ENCODE measurements around the gene NUP133.
A peak's percentile ranks its signal among the peaks of the same experiment; 100 is the strongest.

Gene NUP133

GRCh38 chr1:229507951-229508822 is at the start of gene NUP133:
NUP133 (minus strand) TSS chr1:229508341; CDS start chr1:229508249, 92 bp downstream.
- peak within 1 kb of the TSS; percentile 98 for H3K27ac Mint-ChIP-seq
- H3K4me3 Mint-ChIP-seq = peak within 1 kb of the TSS; percentile 92 to 93
- peak; percentile 95 for DNase-seq
- H3K4me1 Mint-ChIP-seq = peaks cover 11 to 13% of the 10 kb centered on the region in 2 donors
- peaks cover 0 to 4% of the 10 kb centered on the region in 2 donors for H3K27me3 Mint-ChIP-seq
- H3K36me3 Mint-ChIP-seq = peaks cover 2 to 6% of the 10 kb centered on the region in 2 donors
- ATAC-seq (replicated peaks) = peak; percentile 96
- no peaks in the 10 kb centered on the region for H3K9me3 Mint-ChIP-seq

GRCh38 chr1:229557200-229557850 is 49.2 kb upstream of the NUP133 start:
- H3K9me3 Mint-ChIP-seq = no peaks in the 10 kb centered on the region
- DNase-seq (no peak), ATAC-seq (replicated peaks) (no peak)
- H3K4me3 Mint-ChIP-seq = peak overlapping the region; percentile 85 to 93
- peaks cover 8 to 23% of the 10 kb centered on the region in 2 donors for H3K36me3 Mint-ChIP-seq
- H3K27me3 Mint-ChIP-seq = no peaks in the 10 kb centered on the region
- H3K4me1 Mint-ChIP-seq = peaks cover 32 to 61% of the 10 kb centered on the region in 2 donors
- peak overlapping the region; percentile 87 for H3K27ac Mint-ChIP-seq

GRCh38 chr1:229554886-229555621 is 46.9 kb upstream of the NUP133 start:
- Mint-ChIP-seq H3K4me3 (no peak overlapping the region), H3K27me3 (no peaks in the 10 kb centered on the region), H3K9me3 (no peaks in the 10 kb centered on the region), H3K27ac (no peak overlapping the region), H3K4me1 (peaks cover 38 to 68% of the 10 kb centered on the region in 2 donors), H3K36me3 (peaks cover 8 to 23% of the 10 kb centered on the region in 2 donors)
- DNase-seq (no peak), ATAC-seq (replicated peaks) (no peak)

GRCh38 chr1:229553621-229554130 is 45.5 kb upstream of the NUP133 start:
- H3K4me3 Mint-ChIP-seq = no peak overlapping the region
- DNase-seq (no peak), ATAC-seq (replicated peaks) (no peak)
- peaks cover 32 to 59% of the 10 kb centered on the region in 2 donors for H3K4me1 Mint-ChIP-seq
- peaks cover 14 to 29% of the 10 kb centered on the region in 2 donors for H3K36me3 Mint-ChIP-seq
- no peaks in the 10 kb centered on the region for H3K27me3 Mint-ChIP-seq
- H3K9me3 Mint-ChIP-seq = no peaks in the 10 kb centered on the region
- no peak overlapping the region for H3K27ac Mint-ChIP-seq

GRCh38 chr1:229552732-229553131 is 44.6 kb upstream of the NUP133 start:
- Mint-ChIP-seq H3K9me3 (no peaks in the 10 kb centered on the region), H3K36me3 (peaks cover 17 to 33% of the 10 kb centered on the region in 2 donors), H3K4me1 (peaks cover 32 to 57% of the 10 kb centered on the region in 2 donors), H3K27ac (peak overlapping the region; percentile 52), H3K4me3 (no peak overlapping the region), H3K27me3 (no peaks in the 10 kb centered on the region)
- ATAC-seq (replicated peaks) (no peak), DNase-seq (no peak)

GRCh38 chr1:229550812-229551567 is 42.8 kb upstream of the NUP133 start:
- no peaks in the 10 kb centered on the region for H3K9me3 Mint-ChIP-seq
- H3K27me3 Mint-ChIP-seq = no peaks in the 10 kb centered on the region
- H3K27ac Mint-ChIP-seq = no peak overlapping the region
- peaks cover 26 to 29% of the 10 kb centered on the region in 2 donors for H3K36me3 Mint-ChIP-seq
- H3K4me1 Mint-ChIP-seq = peaks cover 23 to 40% of the 10 kb centered on the region in 2 donors
- ATAC-seq (replicated peaks) (no peak), DNase-seq (no peak)
- H3K4me3 Mint-ChIP-seq = no peak overlapping the region

- no peak for DNase-seq
- Mint-ChIP-seq H3K4me3 (no peak overlapping the region), H3K36me3 (peaks cover 32 to 42% of the 10 kb centered on the region in 2 donors), H3K4me1 (peaks cover 16 to 33% of the 10 kb centered on the region in 2 donors), H3K9me3 (peaks cover 0 to 4% of the 10 kb centered on the region in 2 donors), H3K27ac (peak overlapping the region; percentile 70), H3K27me3 (no peaks in the 10 kb centered on the region)
- no peak for ATAC-seq (replicated peaks)
Measured at GRCh38 chr1:229547542-229547941, 39.4 kb upstream of the NUP133 start.

GRCh38 chr1:229544587-229544986 is 36.4 kb upstream of the NUP133 start:
- Mint-ChIP-seq H3K4me3 (no peak overlapping the region), H3K9me3 (peaks cover 0 to 5% of the 10 kb centered on the region in 2 donors), H3K27me3 (no peaks in the 10 kb centered on the region), H3K27ac (no peak overlapping the region), H3K36me3 (peaks cover 43 to 57% of the 10 kb centered on the region in 2 donors), H3K4me1 (peaks cover 15 to 30% of the 10 kb centered on the region in 2 donors)
- ATAC-seq (replicated peaks) = no peak
- DNase-seq = no peak

- Mint-ChIP-seq H3K4me1 (peaks cover 14 to 28% of the 10 kb centered on the region in 2 donors), H3K36me3 (peaks cover 58 to 75% of the 10 kb centered on the region in 2 donors), H3K9me3 (peaks cover 0 to 4% of the 10 kb centered on the region in 2 donors), H3K27me3 (no peaks in the 10 kb centered on the region), H3K4me3 (no peak overlapping the region), H3K27ac (no peak overlapping the region)
- DNase-seq (no peak), ATAC-seq (replicated peaks) (no peak)
Measured at GRCh38 chr1:229539863-229540506, 31.8 kb upstream of the NUP133 start.

- Mint-ChIP-seq H3K4me3 (no peak overlapping the region), H3K9me3 (peaks cover 0 to 3% of the 10 kb centered on the region in 2 donors), H3K4me1 (peaks cover 10 to 23% of the 10 kb centered on the region in 2 donors), H3K27me3 (no peaks in the 10 kb centered on the region), H3K36me3 (peaks cover 57 to 70% of the 10 kb centered on the region in 2 donors), H3K27ac (no peak overlapping the region)
- no peak for DNase-seq
- no peak for ATAC-seq (replicated peaks)
Measured at GRCh38 chr1:229538945-229539344, 30.8 kb upstream of the NUP133 start.

- DNase-seq (no peak), ATAC-seq (replicated peaks) (no peak)
- Mint-ChIP-seq H3K9me3 (peaks cover 0 to 3% of the 10 kb centered on the region in 2 donors), H3K27ac (no peak overlapping the region), H3K4me1 (peaks cover 7 to 14% of the 10 kb centered on the region in 2 donors), H3K27me3 (no peaks in the 10 kb centered on the region), H3K4me3 (no peak overlapping the region), H3K36me3 (peaks cover 62 to 68% of the 10 kb centered on the region in 2 donors)
Measured at GRCh38 chr1:229537894-229538293, 29.8 kb upstream of the NUP133 start.

GRCh38 chr1:229536982-229537381 is 28.8 kb upstream of the NUP133 start:
- Mint-ChIP-seq H3K27me3 (no peaks in the 10 kb centered on the region), H3K4me3 (no peak overlapping the region), H3K27ac (no peak overlapping the region), H3K4me1 (peaks cover under 1 to 5% of the 10 kb centered on the region in 2 donors), H3K9me3 (no peaks in the 10 kb centered on the region), H3K36me3 (peaks cover 54 to 59% of the 10 kb centered on the region in 2 donors)
- no peak for DNase-seq
- no peak for ATAC-seq (replicated peaks)

GRCh38 chr1:229535230-229535629 is 27.1 kb upstream of the NUP133 start:
- Mint-ChIP-seq H3K9me3 (no peaks in the 10 kb centered on the region), H3K27ac (no peak overlapping the region), H3K4me3 (no peak overlapping the region), H3K27me3 (no peaks in the 10 kb centered on the region), H3K36me3 (peaks cover 53 to 61% of the 10 kb centered on the region in 2 donors), H3K4me1 (no peaks in the 10 kb centered on the region)
- no peak for DNase-seq
- ATAC-seq (replicated peaks) = no peak

Data from stimulated activated naive B cell treated with anti-CD40 and anti-IgM and Interleukin-4, amounts not matched to agents 10 μg/mL and 1 μg/mL and 100 μg/mL, for 72 hours (primary cell).